ENCODE measurements around the gene PDLIM5.

The PDLIM5 gene

DNA sequence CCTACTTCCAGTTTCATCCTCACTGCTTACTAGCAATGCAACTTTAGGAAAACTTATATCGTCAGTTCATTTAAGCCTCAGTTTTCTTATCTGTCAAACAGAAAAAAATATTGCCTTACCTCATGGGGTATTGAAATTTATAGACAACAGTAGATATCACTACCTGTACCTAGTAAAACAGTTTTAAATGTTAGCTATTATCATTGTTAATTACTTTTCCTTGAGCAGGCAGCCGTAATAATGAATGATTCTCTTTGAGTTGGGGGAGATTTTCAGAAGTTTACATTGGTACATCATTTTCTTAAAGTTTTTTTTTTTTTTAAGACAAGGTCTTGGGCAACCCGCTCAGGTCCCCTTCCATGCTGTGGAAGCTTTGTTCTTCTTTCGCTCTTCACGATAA, 234.3 kb downstream of the PDLIM5 start:
- TF ChIP-seq, protein P1, sequence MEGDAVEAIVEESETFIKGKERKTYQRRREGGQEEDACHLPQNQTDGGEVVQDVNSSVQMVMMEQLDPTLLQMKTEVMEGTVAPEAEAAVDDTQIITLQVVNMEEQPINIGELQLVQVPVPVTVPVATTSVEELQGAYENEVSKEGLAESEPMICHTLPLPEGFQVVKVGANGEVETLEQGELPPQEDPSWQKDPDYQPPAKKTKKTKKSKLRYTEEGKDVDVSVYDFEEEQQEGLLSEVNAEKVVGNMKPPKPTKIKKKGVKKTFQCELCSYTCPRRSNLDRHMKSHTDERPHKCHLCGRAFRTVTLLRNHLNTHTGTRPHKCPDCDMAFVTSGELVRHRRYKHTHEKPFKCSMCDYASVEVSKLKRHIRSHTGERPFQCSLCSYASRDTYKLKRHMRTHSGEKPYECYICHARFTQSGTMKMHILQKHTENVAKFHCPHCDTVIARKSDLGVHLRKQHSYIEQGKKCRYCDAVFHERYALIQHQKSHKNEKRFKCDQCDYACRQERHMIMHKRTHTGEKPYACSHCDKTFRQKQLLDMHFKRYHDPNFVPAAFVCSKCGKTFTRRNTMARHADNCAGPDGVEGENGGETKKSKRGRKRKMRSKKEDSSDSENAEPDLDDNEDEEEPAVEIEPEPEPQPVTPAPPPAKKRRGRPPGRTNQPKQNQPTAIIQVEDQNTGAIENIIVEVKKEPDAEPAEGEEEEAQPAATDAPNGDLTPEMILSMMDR (IDR thresholded peaks at IDR 0.05; ENCODE audit: extremely low read depth, missing control alignments): no peak
- no peak for DNase-seq (ENCODE audit: low spot score)

DNA sequence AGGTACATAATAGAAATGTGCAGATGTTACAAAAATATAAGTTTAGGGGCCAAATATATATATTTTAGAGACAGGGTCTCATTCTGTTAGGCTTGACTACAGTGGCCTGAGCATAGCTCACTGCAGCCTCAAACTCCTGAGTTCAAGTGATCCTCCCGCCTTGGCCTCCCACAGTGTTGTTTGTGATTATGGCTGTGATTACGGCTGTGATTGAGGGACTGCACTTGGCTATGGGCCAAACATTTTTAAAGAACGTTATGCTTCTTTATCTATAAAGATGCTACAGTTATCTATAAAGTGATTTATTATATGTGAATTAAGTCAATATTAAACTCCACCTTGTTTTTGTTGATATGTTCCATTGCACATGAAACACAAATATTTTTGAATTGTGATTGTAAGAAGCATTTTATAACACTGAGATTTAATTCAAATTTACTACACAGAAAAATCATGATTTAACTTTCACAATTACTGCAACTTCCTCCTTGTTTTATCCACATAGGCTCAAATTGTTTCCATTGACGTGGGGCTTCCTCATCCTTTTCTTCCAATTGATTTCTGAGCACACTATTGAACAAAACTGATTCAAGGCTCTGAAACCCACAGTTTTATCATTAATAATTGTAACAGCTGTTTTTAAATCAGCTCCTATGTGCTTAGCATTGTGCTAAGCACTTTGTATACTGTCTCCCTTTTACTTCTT, 237.6 kb downstream of the PDLIM5 start:
- no peak for DNase-seq (ENCODE audit: low spot score)
- TF ChIP-seq, protein P1 (IDR thresholded peaks at IDR 0.05; ENCODE audit: extremely low read depth, missing control alignments): no peak

DNA sequence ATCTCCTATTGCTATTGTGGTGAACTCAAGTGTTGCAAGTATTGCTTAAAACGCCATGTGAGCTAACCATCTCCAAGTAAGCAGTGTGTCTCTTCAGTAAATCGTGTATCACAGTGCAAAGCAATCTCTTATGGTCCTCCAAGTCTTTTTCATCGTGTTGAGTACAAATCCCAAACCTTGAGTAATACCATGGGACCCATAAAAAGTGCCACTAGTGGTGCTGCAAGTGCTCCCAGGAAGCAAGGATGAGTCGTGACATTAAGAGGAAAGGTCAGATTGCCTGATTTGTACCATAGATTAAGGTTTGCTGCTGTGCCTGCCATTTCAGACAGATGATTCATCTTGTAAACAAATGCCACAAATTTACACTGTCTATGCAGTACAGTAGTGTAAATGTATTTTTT, 239.1 kb downstream of the PDLIM5 start:
- DNase-seq (ENCODE audit: low spot score): no peak
- TF ChIP-seq, protein P1 (IDR thresholded peaks at IDR 0.05; ENCODE audit: extremely low read depth, missing control alignments): no peak

DNA sequence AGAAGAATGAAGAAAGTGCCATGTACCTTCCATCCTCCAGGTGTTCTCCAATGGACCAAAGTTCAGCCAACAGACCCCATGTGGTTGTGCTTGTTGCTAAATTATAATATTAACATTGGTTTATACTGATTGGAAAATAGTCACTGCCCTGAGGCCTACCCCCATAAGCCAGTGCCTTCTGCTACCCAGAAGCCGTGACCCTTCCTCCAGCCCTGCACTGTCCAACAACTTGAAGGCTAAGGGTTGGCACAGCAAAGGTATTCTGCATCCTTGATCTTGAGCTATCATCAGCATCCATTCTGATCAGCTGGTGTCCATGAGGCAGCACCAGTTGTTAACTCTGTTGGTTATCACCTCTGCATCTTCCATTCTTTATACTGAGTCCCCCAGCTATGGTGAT, 239.8 kb downstream of the PDLIM5 start:
- DNase-seq (ENCODE audit: low spot score): no peak
- TF ChIP-seq, protein P1 (IDR thresholded peaks at IDR 0.05; ENCODE audit: extremely low read depth, missing control alignments): no peak

DNA sequence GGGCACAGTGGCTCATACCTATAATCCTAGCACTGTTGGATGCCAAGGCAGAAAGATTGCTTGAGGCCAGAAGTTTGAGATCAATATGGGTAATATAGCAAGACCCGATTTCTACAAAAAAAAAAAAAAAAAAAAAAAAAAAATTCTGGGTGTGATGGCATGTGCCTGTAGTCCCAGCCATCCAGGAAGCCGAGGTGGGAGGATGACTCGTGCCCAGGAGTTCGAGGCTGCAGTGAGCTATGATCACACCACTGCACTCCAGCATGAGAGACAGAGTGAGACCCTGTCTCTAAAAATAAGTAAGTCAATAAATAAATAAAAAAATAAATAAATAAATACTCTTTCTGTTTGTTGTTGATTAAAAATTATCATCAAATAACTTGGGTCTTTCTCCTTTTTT, 243.6 kb downstream of the PDLIM5 start:
- TF ChIP-seq, protein P1 (IDR thresholded peaks at IDR 0.05; ENCODE audit: extremely low read depth, missing control alignments): no peak

DNA sequence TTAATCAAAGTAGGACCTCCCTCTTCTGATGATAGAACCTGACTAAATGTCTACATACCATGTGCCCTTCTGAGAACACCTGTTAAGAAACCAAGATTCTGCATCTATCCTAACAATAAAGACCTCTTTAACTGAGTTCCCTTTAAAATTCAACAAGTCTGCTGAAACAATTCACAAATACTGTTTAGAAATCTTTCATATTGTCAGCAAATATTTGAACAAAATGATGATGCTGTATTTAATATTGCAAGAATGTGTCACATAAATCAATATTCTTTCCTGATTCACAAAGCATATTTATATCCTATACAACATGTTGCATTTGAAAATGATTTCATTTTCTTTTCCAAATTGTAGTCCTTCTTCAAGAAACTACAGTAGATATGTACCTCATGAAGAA, 246.4 kb downstream of the PDLIM5 start:
- no peak for DNase-seq (ENCODE audit: low spot score)
- TF ChIP-seq, protein P1 (IDR thresholded peaks at IDR 0.05; ENCODE audit: extremely low read depth, missing control alignments): no peak

More for the DNA sequence above, 243.6 kb downstream of the PDLIM5 start:
- no peak for DNase-seq (ENCODE audit: low spot score)

DNA sequence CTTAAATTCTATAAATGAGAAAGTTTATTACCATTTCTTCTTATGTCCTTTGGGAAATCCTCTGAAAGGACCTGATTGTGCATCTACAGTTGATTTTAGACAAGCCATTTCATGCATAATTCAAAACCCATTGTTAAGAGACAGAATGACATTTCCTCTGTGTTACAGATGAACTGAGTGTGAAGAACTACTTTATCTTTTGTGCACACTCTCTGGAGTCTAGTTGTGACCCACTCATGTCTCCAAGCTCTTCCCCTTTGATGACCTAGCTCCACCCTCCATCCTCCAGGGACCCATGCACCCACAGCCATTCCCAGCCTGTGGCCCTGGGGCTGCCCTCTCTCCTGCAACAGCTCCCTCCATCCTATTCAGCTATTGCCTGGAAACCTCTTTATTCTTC, 248.6 kb downstream of the PDLIM5 start:
- TF ChIP-seq, protein P1 (IDR thresholded peaks at IDR 0.05; ENCODE audit: extremely low read depth, missing control alignments): no peak
- DNase-seq (ENCODE audit: low spot score): no peak
